ENCODE results near the gene PIP4P1.

- TF ChIP-seq POLR2A (IDR thresholded peaks at IDR 0.05; ENCODE audit: low read length), result no peak
- TF ChIP-seq GATA1 (IDR thresholded peaks at IDR 0.05; ENCODE audit: low read depth, low read length), result no peak
These were observed 45.4 kb downstream of the PIP4P1 start for GRCh38 chr14:20415782-20416206.
